DND-41 (cell line): Measurements from ENCODE around the gene C1QC.

Source experiments
- ATAC-seq: fragments of 200-7000 bp; cut with Tn5 transposase; 3 replicates; pipeline ENCODE4 v1.9.1; 2021; ENCODE audit warnings: low read depth; ENCODE audit not compliant: insufficient read depth
- DNase-seq: peaks from one replicate; pipeline ENCODE4 v3.0.0-alpha.2; 2020
- H2AFZ ChIP-seq: 2 replicates; pipeline ENCODE4 v1.6.0; 2012; ENCODE audit warnings: low read depth, low read length
- H3K27ac ChIP-seq: 2 replicates; pipeline ENCODE4 v1.5.1; 2012; ENCODE audit warnings: low read length, inconsistent platforms
- H3K27me3 ChIP-seq: fragments of 200-600 bp; sonication (generic); 2 replicates; pipeline ENCODE4 v1.6.0; 2012; ENCODE audit warnings: low read length, mild to moderate bottlenecking, inconsistent platforms; ENCODE audit not compliant: insufficient read depth, poor library complexity
- H3K36me3 ChIP-seq: 2 replicates; pipeline ENCODE4 v1.5.1; 2012; ENCODE audit warnings: low read length, inconsistent platforms; ENCODE audit not compliant: insufficient read depth
- H3K4me1 ChIP-seq: 2 replicates; pipeline ENCODE4 v1.5.1; 2012; ENCODE audit warnings: mild to moderate bottlenecking, low read length; ENCODE audit not compliant: insufficient read depth
- H3K4me2 ChIP-seq: 2 replicates; pipeline ENCODE4 v1.6.0; 2012; ENCODE audit warnings: mild to moderate bottlenecking, moderate library complexity, low read length, inconsistent platforms; ENCODE audit not compliant: insufficient read depth
- H3K4me3 ChIP-seq, 2 experiments: fragments of 200-600 bp in 1 of 2; shearing (Covaris generic) in 1 of 2; 2 replicates each; pipeline ENCODE4 v1.5.1; 2012 to 2016; ENCODE audit warnings: inconsistent platforms in 2 of 2, low read length in 2 of 2, mild to moderate bottlenecking in 2 of 2, low read depth in 1 of 2, moderate library complexity in 1 of 2
- H3K79me2 ChIP-seq: 2 replicates; pipeline ENCODE4 v1.6.0; 2012; ENCODE audit warnings: low read length, inconsistent platforms; ENCODE audit not compliant: insufficient read depth
- H3K9ac ChIP-seq: 2 replicates; pipeline ENCODE4 v1.6.0; 2012; ENCODE audit warnings: low read depth, mild to moderate bottlenecking, inconsistent platforms, low read length, moderate library complexity
- H3K9me3 ChIP-seq: 2 replicates; pipeline ENCODE4 v1.5.1; 2012; ENCODE audit warnings: low read length, moderate library complexity, mild to moderate bottlenecking, inconsistent platforms; ENCODE audit not compliant: insufficient read depth, severe bottlenecking
- H4K20me1 ChIP-seq: 2 replicates; pipeline ENCODE4 v1.6.0; 2012; ENCODE audit warnings: low read length; ENCODE audit not compliant: insufficient read depth
- EZH2 ChIP-seq: IDR thresholded peaks from 3 replicates; pipeline ENCODE4 v1.6.1; 2012; ENCODE audit warnings: borderline replicate concordance, low read depth, mild to moderate bottlenecking, moderate library complexity, low read length, inconsistent platforms; ENCODE audit not compliant: severe bottlenecking
- TF ChIP-seq, protein P1 (sequence below): IDR thresholded peaks from 2 replicates; pipeline ENCODE4 v1.5.1; 2012; ENCODE audit warnings: borderline replicate concordance, low read length, moderate library complexity, mild to moderate bottlenecking; ENCODE audit not compliant: poor library complexity, severe bottlenecking; ENCODE audit errors: extremely low read depth

Gene C1QC

DNA sequence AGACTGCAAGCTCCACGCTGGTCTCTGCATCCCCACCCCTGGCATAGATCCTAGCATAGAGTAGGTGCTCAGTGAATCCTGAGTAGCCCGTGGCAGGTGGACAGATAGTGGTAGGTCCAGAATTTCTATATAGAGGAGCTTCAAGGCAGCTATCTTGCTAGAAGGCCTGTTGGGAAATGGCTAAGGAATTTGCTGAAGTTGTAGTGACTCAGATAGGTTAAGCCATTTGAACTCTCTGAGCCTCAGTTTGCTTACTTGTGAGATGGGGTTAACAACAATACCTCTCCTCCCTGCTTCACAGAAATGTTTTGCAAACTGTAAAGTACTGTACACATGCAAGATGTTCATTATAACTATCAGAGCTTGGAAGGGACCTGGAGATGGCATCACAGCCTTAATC is 43.8 kb downstream of the C1QC start:
- no peaks in the 10 kb centered on the region for H4K20me1 ChIP-seq
- H3K9ac ChIP-seq, result no peak overlapping the region
- H3K36me3 ChIP-seq, result no peaks in the 10 kb centered on the region
- peaks cover 5% of the 10 kb centered on the region for H3K27me3 ChIP-seq
- no peaks in the 10 kb centered on the region for H3K9me3 ChIP-seq
- H3K4me1 ChIP-seq, result no peaks in the 10 kb centered on the region
- DNase-seq (no peak), ATAC-seq (no peak)
- H3K4me2 ChIP-seq, result no peak overlapping the region
- H3K4me3 ChIP-seq, result no peak overlapping the region
- H3K79me2 ChIP-seq, result no peaks in the 10 kb centered on the region
- H3K27ac ChIP-seq, result no peak overlapping the region
- TF ChIP-seq EZH2, result no peak
- TF ChIP-seq, protein P1, sequence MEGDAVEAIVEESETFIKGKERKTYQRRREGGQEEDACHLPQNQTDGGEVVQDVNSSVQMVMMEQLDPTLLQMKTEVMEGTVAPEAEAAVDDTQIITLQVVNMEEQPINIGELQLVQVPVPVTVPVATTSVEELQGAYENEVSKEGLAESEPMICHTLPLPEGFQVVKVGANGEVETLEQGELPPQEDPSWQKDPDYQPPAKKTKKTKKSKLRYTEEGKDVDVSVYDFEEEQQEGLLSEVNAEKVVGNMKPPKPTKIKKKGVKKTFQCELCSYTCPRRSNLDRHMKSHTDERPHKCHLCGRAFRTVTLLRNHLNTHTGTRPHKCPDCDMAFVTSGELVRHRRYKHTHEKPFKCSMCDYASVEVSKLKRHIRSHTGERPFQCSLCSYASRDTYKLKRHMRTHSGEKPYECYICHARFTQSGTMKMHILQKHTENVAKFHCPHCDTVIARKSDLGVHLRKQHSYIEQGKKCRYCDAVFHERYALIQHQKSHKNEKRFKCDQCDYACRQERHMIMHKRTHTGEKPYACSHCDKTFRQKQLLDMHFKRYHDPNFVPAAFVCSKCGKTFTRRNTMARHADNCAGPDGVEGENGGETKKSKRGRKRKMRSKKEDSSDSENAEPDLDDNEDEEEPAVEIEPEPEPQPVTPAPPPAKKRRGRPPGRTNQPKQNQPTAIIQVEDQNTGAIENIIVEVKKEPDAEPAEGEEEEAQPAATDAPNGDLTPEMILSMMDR, result no peak
- no peak overlapping the region for H2AFZ ChIP-seq

GRCh38 chr1:22688466-22688865 is 45.0 kb downstream of the C1QC start:
- Histone ChIP-seq H3K4me2 (no peak overlapping the region), H3K9ac (no peak overlapping the region), H4K20me1 (no peaks in the 10 kb centered on the region), H2AFZ (no peak overlapping the region), H3K79me2 (no peaks in the 10 kb centered on the region), H3K36me3 (no peaks in the 10 kb centered on the region), H3K27ac (no peak overlapping the region), H3K4me1 (no peaks in the 10 kb centered on the region), H3K9me3 (no peaks in the 10 kb centered on the region), H3K4me3 (no peak overlapping the region), H3K27me3 (peaks cover 5% of the 10 kb centered on the region)
- ATAC-seq (no peak), DNase-seq (no peak)
- no peak for TF ChIP-seq EZH2
- TF ChIP-seq, protein P1, result no peak

DNA sequence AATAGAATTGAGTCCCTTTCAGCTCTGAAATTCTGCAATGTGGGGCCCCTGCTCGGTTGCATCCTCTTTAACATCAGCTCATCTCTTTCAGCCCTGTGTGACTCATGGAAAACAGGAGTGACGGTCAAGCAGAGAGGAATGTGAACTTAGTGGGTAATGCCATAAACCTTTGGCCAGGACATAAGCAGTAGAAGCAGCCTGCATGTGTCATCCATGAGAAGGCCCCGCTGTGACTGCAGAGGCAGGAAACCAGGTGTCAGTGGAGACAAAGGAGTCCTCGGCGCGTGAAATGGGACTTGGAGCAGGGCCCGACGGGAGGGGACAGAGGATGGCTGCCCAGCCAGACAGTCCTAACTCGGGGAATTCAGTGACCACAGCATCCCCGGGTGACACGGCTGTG is 46.1 kb downstream of the C1QC start:
- no peak for TF ChIP-seq EZH2
- TF ChIP-seq, protein P1, result no peak
- no peaks in the 10 kb centered on the region for H3K36me3 ChIP-seq
- H2AFZ ChIP-seq, result no peak overlapping the region
- peaks cover 5% of the 10 kb centered on the region for H3K27me3 ChIP-seq
- DNase-seq (no peak), ATAC-seq (no peak)
- H4K20me1 ChIP-seq, result no peaks in the 10 kb centered on the region
- H3K9ac ChIP-seq, result no peak overlapping the region
- H3K4me1 ChIP-seq, result no peaks in the 10 kb centered on the region
- H3K9me3 ChIP-seq, result no peaks in the 10 kb centered on the region
- H3K4me3 ChIP-seq, result no peak overlapping the region
- no peak overlapping the region for H3K27ac ChIP-seq
- no peaks in the 10 kb centered on the region for H3K79me2 ChIP-seq
- H3K4me2 ChIP-seq, result no peak overlapping the region
